HAP-1 (cell line): ENCODE measurements around the gene AATK.

ENCODE experiments used
- DNase-seq, 2 experiments: peaks; one replicate each; pipeline ENCODE4 v3.0.0-alpha.2; 2016 to 2020; ENCODE audit warnings: low spot score in 2 of 2
- H3K27me3 ChIP-seq: fragments of 250-450 bp; sonication (Bioruptor Pico); 2 replicates; pipeline ENCODE4 v1.5.1; 2020; ENCODE audit warnings: low read depth, mild to moderate bottlenecking, moderate library complexity
- H3K36me3 ChIP-seq: fragments of 250-450 bp; sonication (Bioruptor Pico); replicated peaks from 2 replicates; pipeline ENCODE4 v1.5.1; 2020; ENCODE audit warnings: mild to moderate bottlenecking
- H3K4me1 ChIP-seq: fragments of 250-450 bp; sonication (Bioruptor Pico); 2 replicates; pipeline ENCODE4 v1.5.1; 2020; ENCODE audit warnings: mild to moderate bottlenecking
- H3K4me3 ChIP-seq: fragments of 250-450 bp; sonication (Bioruptor Pico); 2 replicates; pipeline ENCODE4 v1.5.1; 2020; ENCODE audit warnings: mild to moderate bottlenecking, moderate library complexity
- H3K9me3 ChIP-seq: fragments of 250-450 bp; sonication (Bioruptor Pico); 2 replicates; pipeline ENCODE4 v1.5.1; 2020; ENCODE audit warnings: mild to moderate bottlenecking, moderate library complexity
- in situ Hi-C: fragments of 300-500 bp; cut with MboI; formaldehyde crosslinking; loops from 3 replicates; pipeline ENCODE4 v1.14.3; 2020; ENCODE audit warnings: low sequenced_read_pairs, inconsistent platforms, mixed read lengths

The AATK gene

GRCh38 chr17:81126281-81127132 is 39.5 kb downstream of the AATK start:
- Histone ChIP-seq H3K4me1 (no peaks in the 10 kb centered on the region), H3K9me3 (no peaks in the 10 kb centered on the region), H3K27me3 (no peaks in the 10 kb centered on the region), H3K4me3 (no peak overlapping the region), H3K36me3 (no peaks in the 10 kb centered on the region)
- DNase-seq = no peak
- in situ Hi-C loops = no loop called here

GRCh38 chr17:81125573-81126081 is 40.4 kb downstream of the AATK start:
- in situ Hi-C loops = no loop called here
- H3K27me3 ChIP-seq = no peaks in the 10 kb centered on the region
- no peaks in the 10 kb centered on the region for H3K4me1 ChIP-seq
- no peaks in the 10 kb centered on the region for H3K9me3 ChIP-seq
- no peak overlapping the region for H3K4me3 ChIP-seq
- H3K36me3 ChIP-seq = no peaks in the 10 kb centered on the region
- no peak for DNase-seq

GRCh38 chr17:81124377-81124776 is 41.6 kb downstream of the AATK start:
- in situ Hi-C loops = no loop called here
- Histone ChIP-seq H3K4me1 (no peaks in the 10 kb centered on the region), H3K9me3 (no peaks in the 10 kb centered on the region), H3K27me3 (no peaks in the 10 kb centered on the region), H3K36me3 (no peaks in the 10 kb centered on the region), H3K4me3 (no peak overlapping the region)
- DNase-seq = no peak

- in situ Hi-C loops = no loop called here
Observed at GRCh38 chr17:81123052-81124048, 42.7 kb downstream of the AATK start.

GRCh38 chr17:81121841-81122733 is 43.9 kb downstream of the AATK start:
- no peaks in the 10 kb centered on the region for H3K27me3 ChIP-seq
- no peaks in the 10 kb centered on the region for H3K9me3 ChIP-seq
- no peak overlapping the region for H3K4me3 ChIP-seq
- H3K36me3 ChIP-seq = no peaks in the 10 kb centered on the region
- no peaks in the 10 kb centered on the region for H3K4me1 ChIP-seq
- DNase-seq = no peak
- in situ Hi-C loops = no loop called here

More at GRCh38 chr17:81123052-81124048, 42.7 kb downstream of the AATK start:
- no peak overlapping the region for H3K4me3 ChIP-seq
- H3K36me3 ChIP-seq = no peaks in the 10 kb centered on the region
- H3K27me3 ChIP-seq = no peaks in the 10 kb centered on the region
- DNase-seq = no peak
- no peaks in the 10 kb centered on the region for H3K9me3 ChIP-seq
- no peaks in the 10 kb centered on the region for H3K4me1 ChIP-seq

GRCh38 chr17:81120695-81121621 is 45.1 kb downstream of the AATK start:
- DNase-seq = no peak
- in situ Hi-C loops = no loop called here
- Histone ChIP-seq H3K4me1 (no peaks in the 10 kb centered on the region), H3K27me3 (no peaks in the 10 kb centered on the region), H3K4me3 (no peak overlapping the region), H3K36me3 (no peaks in the 10 kb centered on the region), H3K9me3 (no peaks in the 10 kb centered on the region)

GRCh38 chr17:81120149-81120484 is 45.9 kb downstream of the AATK start:
- DNase-seq = no peak
- no peaks in the 10 kb centered on the region for H3K4me1 ChIP-seq
- in situ Hi-C loops = no loop called here
- no peaks in the 10 kb centered on the region for H3K9me3 ChIP-seq
- no peak overlapping the region for H3K4me3 ChIP-seq
- no peaks in the 10 kb centered on the region for H3K36me3 ChIP-seq
- H3K27me3 ChIP-seq = no peaks in the 10 kb centered on the region

GRCh38 chr17:81119223-81120148 is 46.5 kb downstream of the AATK start:
- H3K4me3 ChIP-seq = no peak overlapping the region
- no peaks in the 10 kb centered on the region for H3K27me3 ChIP-seq
- no peaks in the 10 kb centered on the region for H3K36me3 ChIP-seq
- in situ Hi-C loops = no loop called here
- H3K9me3 ChIP-seq = no peaks in the 10 kb centered on the region
- DNase-seq = peak in 1 of 2 experiments; percentile 82
- no peaks in the 10 kb centered on the region for H3K4me1 ChIP-seq

GRCh38 chr17:81118308-81119221 is 47.5 kb downstream of the AATK start:
- H3K9me3 ChIP-seq = no peaks in the 10 kb centered on the region
- no peaks in the 10 kb centered on the region for H3K36me3 ChIP-seq
- no peak for DNase-seq
- no peaks in the 10 kb centered on the region for H3K27me3 ChIP-seq
- H3K4me3 ChIP-seq = no peak overlapping the region
- no peaks in the 10 kb centered on the region for H3K4me1 ChIP-seq
- in situ Hi-C loops = no loop called here

- in situ Hi-C loops = no loop called here
- no peaks in the 10 kb centered on the region for H3K9me3 ChIP-seq
- DNase-seq = no peak
- H3K36me3 ChIP-seq = no peaks in the 10 kb centered on the region
- H3K27me3 ChIP-seq = no peaks in the 10 kb centered on the region
- H3K4me1 ChIP-seq = no peaks in the 10 kb centered on the region
- H3K4me3 ChIP-seq = no peak overlapping the region
Observed at GRCh38 chr17:81117672-81118198, 48.3 kb downstream of the AATK start.

- H3K4me1 ChIP-seq = no peaks in the 10 kb centered on the region
- no peaks in the 10 kb centered on the region for H3K9me3 ChIP-seq
- DNase-seq = no peak
- no peaks in the 10 kb centered on the region for H3K36me3 ChIP-seq
- H3K4me3 ChIP-seq = no peak overlapping the region
- H3K27me3 ChIP-seq = no peaks in the 10 kb centered on the region
- in situ Hi-C loops = no loop called here
Observed at GRCh38 chr17:81116704-81117103, 49.3 kb downstream of the AATK start.
